GM18505 (cell line): ENCODE data around the gene TNKS1BP1.

Source experiments
- ATAC-seq: cut with Tn5 transposase; IDR thresholded peaks from one replicate; pipeline ENCODE4 v1.9.1; 2021; ENCODE audit not compliant: unreplicated experiment
- POLR2A ChIP-seq: IDR thresholded peaks from 4 replicates; pipeline ENCODE4 v1.6.1; 2011; ENCODE audit warnings: borderline replicate concordance; ENCODE audit not compliant: insufficient read depth, insufficient read length; ENCODE audit errors: extremely low read depth

The TNKS1BP1 gene

DNA sequence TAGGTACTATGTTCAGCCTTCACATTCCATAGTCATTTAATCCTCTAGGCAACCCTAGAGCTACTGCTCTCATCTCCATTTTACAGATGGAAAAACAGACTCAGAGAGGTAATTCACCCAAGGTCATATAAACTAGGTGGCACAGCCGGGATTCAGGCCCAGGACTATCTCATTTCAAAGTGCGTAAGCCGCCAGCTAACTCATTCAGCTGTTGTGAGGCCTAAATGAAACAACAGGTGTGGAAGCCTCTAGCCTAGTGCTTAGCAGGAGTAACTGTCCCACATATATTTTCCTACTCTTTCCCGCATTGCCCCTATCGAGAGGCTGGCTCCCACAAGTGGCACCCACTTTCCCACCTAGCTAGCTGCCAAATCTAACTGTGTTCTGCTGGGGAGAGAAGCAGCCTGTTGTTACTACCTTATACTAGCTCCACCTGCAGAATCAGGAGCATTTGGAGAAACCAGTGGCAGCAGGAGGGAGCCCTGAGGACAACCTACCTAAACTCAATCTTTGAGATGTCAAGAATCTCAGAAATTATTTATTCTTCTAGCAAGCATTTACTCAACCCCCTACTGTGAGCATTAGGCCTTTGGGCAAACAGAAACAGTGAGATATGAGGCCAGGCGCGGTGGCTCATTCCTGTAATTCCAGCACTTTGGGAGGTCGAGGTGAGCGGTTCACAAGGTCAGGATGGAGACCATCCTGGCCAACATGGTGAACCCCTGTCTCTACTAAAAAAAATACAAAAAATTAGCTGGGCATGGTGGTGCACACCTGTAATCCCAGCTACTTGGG, 35.3 kb upstream of the TNKS1BP1 start:
- no peak for TF ChIP-seq POLR2A
- no peak for ATAC-seq

DNA sequence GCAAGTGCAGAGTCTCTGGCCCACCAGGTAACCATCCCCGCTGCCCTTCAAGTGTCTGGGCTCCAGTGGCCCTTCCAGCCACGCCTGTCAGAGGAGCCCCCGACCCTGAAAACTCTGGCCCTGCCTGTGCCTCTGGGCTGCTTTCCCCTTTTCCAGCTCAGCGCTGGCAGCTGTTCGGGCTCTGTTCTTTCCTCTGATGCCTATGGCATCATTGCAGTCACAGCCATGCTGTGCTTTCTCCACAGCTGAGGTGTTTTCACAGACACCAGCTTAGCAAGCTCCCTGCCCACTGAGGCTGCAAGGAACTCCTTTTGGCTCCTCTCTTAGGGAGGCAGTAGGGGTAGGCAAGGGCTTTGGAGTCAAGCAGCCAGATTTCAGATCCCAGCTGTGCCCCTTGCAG, 34.6 kb upstream of the TNKS1BP1 start:
- TF ChIP-seq POLR2A = no peak
- ATAC-seq = no peak

DNA sequence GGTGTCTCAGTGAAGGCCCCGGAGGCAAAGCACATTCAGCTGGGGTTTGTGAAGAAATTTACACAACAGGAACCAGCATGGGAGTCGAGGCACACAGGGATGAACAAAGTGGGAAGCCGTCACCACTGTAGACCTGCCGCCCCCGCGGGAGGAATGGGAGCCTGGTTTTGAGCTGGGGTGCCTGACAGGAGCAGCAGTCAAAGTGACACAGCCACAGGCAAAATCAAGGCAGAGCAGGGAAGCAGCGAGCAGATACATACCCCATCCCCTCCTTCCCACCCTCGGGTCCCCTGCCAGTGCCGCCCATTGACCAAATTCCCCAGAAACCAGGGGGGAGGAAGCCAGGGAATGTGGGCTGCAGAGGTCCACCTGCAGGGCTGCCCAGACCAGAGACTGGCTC, 34.2 kb upstream of the TNKS1BP1 start:
- TF ChIP-seq POLR2A = no peak
- ATAC-seq = no peak

GRCh38 chr11:57358543-57358961, 33.8 kb upstream of the TNKS1BP1 start:
- no peak for ATAC-seq
- TF ChIP-seq POLR2A = no peak

DNA sequence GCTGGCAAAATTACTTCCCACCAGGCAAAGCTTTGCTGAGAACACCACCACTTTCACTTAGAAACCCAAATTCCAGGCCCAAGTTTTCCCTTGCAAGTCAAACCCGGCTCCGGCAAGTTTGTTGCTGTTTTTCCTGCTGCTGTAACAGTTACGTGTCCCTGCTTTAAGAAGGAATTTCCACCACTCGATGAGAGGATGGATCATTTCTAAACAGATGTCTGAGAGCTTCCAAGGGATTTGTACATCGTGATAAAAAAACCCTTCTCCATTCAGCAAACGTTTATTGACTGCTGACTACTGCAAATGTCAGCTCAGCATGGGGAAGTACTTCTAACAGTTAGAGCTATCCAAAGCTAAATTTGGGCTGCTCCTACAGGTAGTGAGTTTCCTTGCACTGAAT, 33.1 kb upstream of the TNKS1BP1 start:
- no peak for TF ChIP-seq POLR2A
- ATAC-seq = no peak

GRCh38 chr11:57357310-57357709, 32.6 kb upstream of the TNKS1BP1 start:
- TF ChIP-seq POLR2A = no peak
- ATAC-seq = no peak

DNA sequence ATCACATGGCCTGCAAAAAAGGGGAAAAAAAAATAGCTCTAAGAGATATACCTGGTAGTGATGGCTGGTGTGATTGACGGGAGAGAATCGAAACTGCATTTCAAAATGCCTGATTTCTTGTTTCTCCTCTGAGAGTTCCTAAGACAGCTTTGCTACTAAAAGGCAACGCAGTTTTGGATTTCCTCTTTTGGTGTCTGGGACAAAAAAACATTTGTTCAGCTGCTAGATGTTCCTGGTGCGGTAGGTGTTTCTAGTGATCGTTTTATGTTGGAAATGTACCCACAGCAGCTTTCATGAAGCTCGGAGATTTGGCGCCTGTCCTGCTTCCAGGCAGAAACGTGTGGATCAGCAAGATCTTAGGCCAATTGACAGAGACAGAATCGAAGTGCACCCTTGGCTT, 31.5 kb upstream of the TNKS1BP1 start:
- ATAC-seq = no peak
- no peak for TF ChIP-seq POLR2A

- no peak for ATAC-seq
- no peak for TF ChIP-seq POLR2A
Observed at GRCh38 chr11:57354699-57355098, 29.9 kb upstream of the TNKS1BP1 start.

DNA sequence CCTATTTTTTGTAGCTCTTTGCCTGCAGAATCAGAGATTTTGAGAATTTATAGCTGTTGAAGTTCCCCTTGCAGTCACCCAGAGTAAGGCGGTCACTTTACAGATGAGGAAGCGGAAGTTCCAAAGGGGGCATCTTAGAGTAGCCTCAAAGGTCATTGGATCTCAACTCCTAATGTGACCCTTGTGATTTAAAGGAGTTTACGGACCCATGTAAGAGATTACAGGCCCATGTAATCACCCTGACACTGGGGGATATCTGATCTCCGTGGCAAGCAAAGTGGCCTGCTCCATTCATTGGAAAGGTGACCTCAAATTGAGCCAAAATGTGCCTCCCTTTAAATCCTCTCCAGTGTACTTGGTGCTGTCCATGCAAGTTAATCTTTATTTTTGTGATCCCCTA, 29.1 kb upstream of the TNKS1BP1 start:
- ATAC-seq = no peak
- no peak for TF ChIP-seq POLR2A

- ATAC-seq = no peak
- no peak for TF ChIP-seq POLR2A
Observed at GRCh38 chr11:57353446-57353845, 28.7 kb upstream of the TNKS1BP1 start.

GRCh38 chr11:57353036-57353435, 28.3 kb upstream of the TNKS1BP1 start:
- ATAC-seq = no peak
- no peak for TF ChIP-seq POLR2A

- ATAC-seq = no peak
- TF ChIP-seq POLR2A = no peak
Observed at GRCh38 chr11:57349491-57350274, 24.9 kb upstream of the TNKS1BP1 start.

GRCh38 chr11:57348636-57349313, 24.0 kb upstream of the TNKS1BP1 start:
- no peak for TF ChIP-seq POLR2A
- ATAC-seq = no peak
